Vagina (tissue), 2 donors: ENCODE results near the gene CDC14B. TPM values are rescaled to one million over a fixed set of nuclear protein-coding genes. Genes with fewer than 3 reads are reported as not detected.

ENCODE experiments used
- DNase-seq, 2 donors: peaks; one replicate each; pipeline ENCODE4 v3.0.0-alpha.2; 2017; ENCODE audit errors: extremely low spot score in 2 of 2
- H3K27ac ChIP-seq: fragments of 200-600 bp; sonication (generic); one replicate; pipeline ENCODE4 v1.5.1; 2019
- H3K27me3 ChIP-seq: fragments of 200-600 bp; sonication (generic); one replicate; pipeline ENCODE4 v1.5.1; 2019
- H3K36me3 ChIP-seq, 2 donors: fragments of 200-600 bp; sonication (generic); one replicate each; pipeline ENCODE4 v1.5.1; 2017 to 2019
- H3K4me1 ChIP-seq: fragments of 200-600 bp; sonication (generic); one replicate; pipeline ENCODE4 v1.5.1; 2019
- H3K4me3 ChIP-seq, 2 donors: fragments of 200-600 bp; sonication (generic); 1 replicate in 1 of 2; 2 replicates in 1 of 2; pipeline ENCODE4 v1.5.1; 2016 to 2019
- H3K9me3 ChIP-seq: fragments of 200-600 bp; sonication (generic); one replicate; pipeline ENCODE4 v1.5.1; 2019
- CTCF ChIP-seq, 3 experiments: fragments of 450-650 bp in 2 of 3; fragments of 200-600 bp in 1 of 3; sonication (generic) in 1 of 3; IDR thresholded peaks; one replicate each; pipeline ENCODE4 v1.5.1; 2017 to 2019; ENCODE audit warnings: antibody characterized with exemption in 3 of 3, mild to moderate bottlenecking in 2 of 3, moderate library complexity in 2 of 3
- POLR2A ChIP-seq, 2 donors: fragments of 450-650 bp; IDR thresholded peaks; one replicate each; pipeline ENCODE4 v1.6.1; 2017; ENCODE audit warnings: antibody characterized with exemption in 2 of 2, mild to moderate bottlenecking in 2 of 2, moderate library complexity in 2 of 2
- POLR2AphosphoS5 ChIP-seq, 2 donors: sonication (generic); formaldehyde crosslinking; IDR thresholded peaks; one replicate each; pipeline ENCODE4 v1.9.0; 2017; ENCODE audit warnings: antibody characterized with exemption in 2 of 2, mild to moderate bottlenecking in 2 of 2, low read depth in 1 of 2; ENCODE audit not compliant: insufficient read depth in 1 of 2
- intact Hi-C: fragments of 100-400 bp; cut with DNase I; formaldehyde crosslinking; loops from one replicate; pipeline ENCODE4 v1.15.1; 2023
- total RNA-seq: library from RNA; depleted of rRNA; stranded (reverse); fragments of >200 nt; gene quantifications from one replicate; pipeline ENCODE4 v1.2.3, GENCODE V29; 2016

CDC14B gene
- total RNA-seq, 1 donor from 2014 or later, result 15.7 TPM

GRCh38 chr9:96513622-96514021 lies 106.0 kb downstream of the CDC14B start:
- Histone ChIP-seq H3K27ac (peak overlapping the region; percentile 69), H3K36me3 (no peaks in the 10 kb centered on the region), H3K27me3 (no peaks in the 10 kb centered on the region), H3K4me1 (peaks cover 26% of the 10 kb centered on the region), H3K4me3 (no peak overlapping the region), H3K9me3 (no peaks in the 10 kb centered on the region)
- intact Hi-C loops, result no loop called here
- TF ChIP-seq POLR2AphosphoS5 (IDR thresholded peaks at IDR 0.05; ENCODE audit: insufficient read depth in 1 of 2, low read depth in 1 of 2), result no peak
- no peak for TF ChIP-seq CTCF (IDR thresholded peaks at IDR 0.05)
- TF ChIP-seq POLR2A (IDR thresholded peaks at IDR 0.05), result no peak
- DNase-seq, result no peak

DNA sequence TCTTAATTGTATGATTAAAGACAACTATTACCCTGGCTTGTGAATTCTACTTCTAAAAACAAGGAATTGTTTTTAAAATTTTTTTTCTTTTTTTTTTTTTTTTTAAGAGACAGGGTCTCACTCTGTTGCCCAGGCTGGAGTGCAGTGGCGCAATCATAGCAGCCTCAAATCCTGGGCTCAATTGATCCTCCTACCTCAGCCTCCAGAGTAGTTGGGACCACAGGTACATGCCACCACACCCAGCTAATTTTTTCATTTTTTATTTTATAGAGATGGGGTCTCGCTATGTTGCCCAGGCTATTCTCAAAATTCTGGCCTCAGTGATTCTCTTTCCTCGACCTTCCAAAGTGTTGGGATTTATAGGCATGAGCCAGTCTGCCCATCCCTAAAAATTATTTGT lies 107.4 kb downstream of the CDC14B start:
- intact Hi-C loops, result no loop called here
- TF ChIP-seq POLR2AphosphoS5 (IDR thresholded peaks at IDR 0.05; ENCODE audit: insufficient read depth in 1 of 2, low read depth in 1 of 2) (no peak), CTCF (IDR thresholded peaks at IDR 0.05) (no peak), POLR2A (IDR thresholded peaks at IDR 0.05) (no peak)
- Histone ChIP-seq H3K36me3 (no peaks in the 10 kb centered on the region), H3K27ac (no peak overlapping the region), H3K4me3 (no peak overlapping the region), H3K27me3 (no peaks in the 10 kb centered on the region), H3K4me1 (peaks cover 26% of the 10 kb centered on the region), H3K9me3 (no peaks in the 10 kb centered on the region)
- DNase-seq, result no peak

GRCh38 chr9:96510258-96510657 lies 109.4 kb downstream of the CDC14B start:
- no peak for TF ChIP-seq POLR2AphosphoS5 (IDR thresholded peaks at IDR 0.05; ENCODE audit: insufficient read depth in 1 of 2, low read depth in 1 of 2)
- no peak for TF ChIP-seq CTCF (IDR thresholded peaks at IDR 0.05)
- no peak for TF ChIP-seq POLR2A (IDR thresholded peaks at IDR 0.05)
- intact Hi-C loops, result no loop called here
- Histone ChIP-seq H3K27me3 (no peaks in the 10 kb centered on the region), H3K9me3 (no peaks in the 10 kb centered on the region), H3K4me3 (no peak overlapping the region), H3K4me1 (peaks cover 19% of the 10 kb centered on the region), H3K27ac (no peak overlapping the region), H3K36me3 (no peaks in the 10 kb centered on the region)
- no peak for DNase-seq

GRCh38 chr9:96509848-96510247 lies 109.8 kb downstream of the CDC14B start:
- intact Hi-C loops, result no loop called here
- DNase-seq, result no peak
- Histone ChIP-seq H3K36me3 (no peaks in the 10 kb centered on the region), H3K27ac (no peak overlapping the region), H3K9me3 (no peaks in the 10 kb centered on the region), H3K4me1 (peaks cover 15% of the 10 kb centered on the region), H3K4me3 (no peak overlapping the region), H3K27me3 (no peaks in the 10 kb centered on the region)
- no peak for TF ChIP-seq POLR2A (IDR thresholded peaks at IDR 0.05)
- TF ChIP-seq CTCF (IDR thresholded peaks at IDR 0.05), result no peak
- no peak for TF ChIP-seq POLR2AphosphoS5 (IDR thresholded peaks at IDR 0.05; ENCODE audit: insufficient read depth in 1 of 2, low read depth in 1 of 2)

GRCh38 chr9:96509026-96509425 lies 110.6 kb downstream of the CDC14B start:
- TF ChIP-seq POLR2AphosphoS5 (IDR thresholded peaks at IDR 0.05; ENCODE audit: insufficient read depth in 1 of 2, low read depth in 1 of 2) (no peak), CTCF (IDR thresholded peaks at IDR 0.05) (no peak), POLR2A (IDR thresholded peaks at IDR 0.05) (no peak)
- Histone ChIP-seq H3K4me1 (peaks cover 9% of the 10 kb centered on the region), H3K4me3 (no peak overlapping the region), H3K27me3 (no peaks in the 10 kb centered on the region), H3K36me3 (no peaks in the 10 kb centered on the region), H3K27ac (peak overlapping the region; percentile 49), H3K9me3 (no peaks in the 10 kb centered on the region)
- intact Hi-C loops, result no loop called here
- DNase-seq, result no peak
